8988T (cell line): Measurements from ENCODE around the gene GNAQ.

ENCODE experiments used
- DNase-seq: peaks from one replicate; pipeline ENCODE4 v3.0.0; 2011

Gene GNAQ

GRCh38 chr9:78000221-78000620, 31.4 kb downstream of the GNAQ start:
- no peak for DNase-seq

DNA sequence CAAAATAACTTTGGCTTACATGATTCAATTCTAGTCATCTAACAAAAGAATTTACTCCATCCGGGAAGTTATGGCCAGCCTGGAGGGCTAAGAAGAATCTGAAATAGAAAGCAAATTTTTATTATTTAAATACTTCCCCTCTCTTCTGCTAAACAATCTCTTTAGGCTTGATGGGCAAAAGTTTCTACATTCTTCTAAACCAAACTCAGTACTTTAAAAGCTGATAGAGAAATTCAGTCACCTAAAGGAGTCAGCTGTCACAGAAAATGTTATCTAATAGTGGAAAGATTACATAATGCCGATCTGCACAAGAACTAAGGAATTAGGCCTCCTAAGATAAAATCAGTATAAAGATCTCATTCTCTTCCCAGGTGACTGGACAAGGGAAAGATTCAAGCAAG, 32.4 kb downstream of the GNAQ start:
- no peak for DNase-seq

- DNase-seq, result no peak
Observed at GRCh38 chr9:77997611-77998284, 33.9 kb downstream of the GNAQ start.

- DNase-seq, result no peak
Observed at GRCh38 chr9:77996696-77997095, 34.9 kb downstream of the GNAQ start.

- no peak for DNase-seq
Observed at GRCh38 chr9:77991191-77991590, 40.4 kb downstream of the GNAQ start.

GRCh38 chr9:77989909-77990308, 41.7 kb downstream of the GNAQ start:
- no peak for DNase-seq

- DNase-seq, result no peak
Observed at GRCh38 chr9:77989458-77989857, 42.2 kb downstream of the GNAQ start.

GRCh38 chr9:77988630-77989029, 43.0 kb downstream of the GNAQ start:
- DNase-seq, result no peak

- DNase-seq, result no peak
Observed at GRCh38 chr9:77987880-77988525, 43.6 kb downstream of the GNAQ start.

DNA sequence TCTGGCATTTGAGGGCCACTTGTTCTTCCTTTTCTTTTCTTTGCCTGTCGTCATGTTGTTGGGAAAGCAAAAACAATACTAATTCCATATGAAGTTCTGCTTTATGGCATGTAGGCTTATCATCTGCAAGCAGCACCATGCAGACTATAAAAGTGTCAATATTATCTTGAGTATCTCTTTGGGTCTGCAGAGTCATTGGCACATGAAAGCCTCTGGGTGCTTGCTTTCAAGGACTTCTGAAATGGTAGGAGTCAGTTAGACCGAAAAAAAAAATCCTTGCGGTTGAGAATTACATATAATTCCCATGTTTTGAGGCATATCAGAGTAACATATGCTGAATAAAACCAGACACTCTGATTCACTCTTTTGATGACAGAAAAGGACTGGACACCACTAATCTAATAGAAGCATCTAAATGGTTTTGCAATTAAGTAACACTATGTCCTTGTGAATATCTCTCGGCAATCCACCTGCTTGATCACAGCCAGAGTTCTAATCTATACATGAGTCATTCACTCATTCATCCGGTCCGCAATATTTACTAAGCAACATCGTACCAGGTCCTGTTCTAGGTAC, 44.4 kb downstream of the GNAQ start:
- DNase-seq, result no peak

GRCh38 chr9:77985996-77986395, 45.6 kb downstream of the GNAQ start:
- DNase-seq, result no peak

GRCh38 chr9:77983320-77983662, 48.3 kb downstream of the GNAQ start:
- DNase-seq, result no peak

GRCh38 chr9:77982581-77983319, 48.9 kb downstream of the GNAQ start:
- DNase-seq, result no peak

GRCh38 chr9:77981907-77982306, 49.7 kb downstream of the GNAQ start:
- no peak for DNase-seq

- no peak for DNase-seq
Observed at GRCh38 chr9:77981332-77981731, 50.3 kb downstream of the GNAQ start.

GRCh38 chr9:77980622-77981021, 51.0 kb downstream of the GNAQ start:
- DNase-seq, result no peak

- DNase-seq, result no peak
Observed at GRCh38 chr9:77978086-77978781, 53.4 kb downstream of the GNAQ start.

DNA sequence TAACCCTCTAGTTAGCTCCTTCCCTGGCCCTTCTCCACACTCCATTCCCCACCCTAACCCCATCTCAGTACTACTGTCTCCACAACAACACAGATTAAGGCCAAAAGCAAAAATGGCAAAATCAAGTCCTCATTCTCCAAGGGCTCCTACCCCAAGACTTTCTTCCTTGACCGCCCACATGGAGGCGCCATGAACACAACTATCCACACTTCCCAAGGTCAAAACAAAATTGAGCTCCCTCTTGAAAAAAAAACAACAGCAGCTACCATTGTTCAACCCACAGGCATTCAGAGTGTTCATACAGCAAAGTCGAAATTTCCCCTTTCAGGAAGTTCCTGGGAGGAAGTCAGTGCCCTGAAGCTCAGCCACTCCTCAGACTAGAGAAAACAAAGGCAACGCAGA, 54.4 kb downstream of the GNAQ start:
- peak; percentile 23 for DNase-seq

- no peak for DNase-seq
Observed at GRCh38 chr9:77975806-77976205, 55.8 kb downstream of the GNAQ start.

GRCh38 chr9:77975036-77975435, 56.6 kb downstream of the GNAQ start:
- no peak for DNase-seq

DNA sequence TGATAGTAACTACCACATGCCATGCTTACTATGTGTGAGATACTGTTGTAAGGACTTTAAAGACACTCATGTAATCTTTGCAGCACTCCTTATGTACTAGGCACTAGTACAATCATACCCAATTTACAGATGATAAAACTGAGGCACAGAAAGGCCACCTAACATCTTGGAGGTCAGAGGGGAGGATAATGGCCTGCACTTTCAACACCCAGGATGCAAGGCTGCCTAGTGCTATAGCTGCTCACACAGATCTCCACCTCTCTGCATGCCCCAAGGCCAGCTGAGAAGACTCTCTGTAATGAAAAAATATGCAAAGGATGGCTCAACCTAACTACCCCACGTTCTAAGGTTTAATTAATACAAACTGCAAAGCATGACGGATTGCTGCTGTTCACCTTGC, 57.2 kb downstream of the GNAQ start:
- DNase-seq, result no peak

DNA sequence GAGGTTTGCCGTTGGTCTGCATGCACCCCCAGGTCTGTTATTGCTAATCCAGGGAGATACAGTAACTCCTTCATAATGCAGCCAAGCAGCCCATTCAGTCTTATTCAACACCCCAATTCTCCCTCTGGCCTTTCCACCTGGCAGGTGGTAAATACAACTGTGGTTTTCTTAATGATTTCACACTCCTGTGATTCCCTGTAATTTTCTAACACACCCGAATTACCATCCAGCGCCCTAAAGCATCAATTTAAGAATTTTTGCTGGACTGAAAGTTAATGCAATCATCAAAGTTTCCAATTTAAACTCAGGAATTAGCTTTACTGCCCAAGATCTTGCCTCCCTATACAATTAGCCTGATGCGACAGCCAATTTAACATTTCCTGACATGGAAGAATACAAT, 62.5 kb downstream of the GNAQ start:
- DNase-seq, result no peak

DNA sequence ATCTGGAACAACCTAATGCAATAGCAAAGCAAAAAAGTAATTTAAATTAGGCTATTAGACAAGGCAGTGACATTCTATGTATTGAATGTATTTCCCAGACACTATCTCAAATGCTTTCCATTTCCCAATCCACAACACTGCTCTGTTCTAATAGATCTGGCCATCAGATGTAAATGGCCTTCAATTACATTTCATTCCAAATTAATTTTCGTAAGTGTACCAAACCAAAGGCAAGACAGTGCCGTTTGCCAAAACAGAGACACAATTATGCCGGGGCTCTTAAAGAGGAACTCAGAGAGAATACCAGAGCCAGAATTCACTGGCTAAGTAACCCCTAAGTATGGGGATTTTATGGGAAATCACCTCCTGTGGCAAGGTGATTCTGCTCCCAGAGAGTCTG, 63.1 kb downstream of the GNAQ start:
- DNase-seq, result no peak
